Testis (tissue), 3 donors: Measurements from ENCODE around the gene AZU1. TPM values are rescaled to one million over a fixed set of nuclear protein-coding genes. Genes with fewer than 3 reads are reported as not detected.

Experiments used
- DNase-seq: peaks from one replicate; pipeline ENCODE4 v3.0.0-alpha.2; 2019
- H3K27ac ChIP-seq, 2 donors: fragments of 200-600 bp; sonication (generic); one replicate each; pipeline ENCODE4 v1.5.1; 2019
- H3K27me3 ChIP-seq: fragments of 200-600 bp; sonication (generic); one replicate; pipeline ENCODE4 v1.5.1; 2019
- H3K36me3 ChIP-seq: fragments of 200-600 bp; sonication (generic); one replicate; pipeline ENCODE4 v1.5.1; 2017; ENCODE audit warnings: low read depth; ENCODE audit errors: missing control alignments
- H3K4me1 ChIP-seq: fragments of 200-600 bp; sonication (generic); one replicate; pipeline ENCODE4 v1.5.1; 2019
- H3K4me3 ChIP-seq, 2 donors: fragments of 200-600 bp; sonication (generic); one replicate each; pipeline ENCODE4 v1.5.1; 2017 to 2019
- H3K9me3 ChIP-seq: fragments of 200-600 bp; sonication (generic); one replicate; pipeline ENCODE4 v1.5.1; 2017
- POLR2A ChIP-seq: fragments of 450-650 bp; IDR thresholded peaks from one replicate; pipeline ENCODE4 v1.6.1; 2017; ENCODE audit warnings: antibody characterized with exemption, mild to moderate bottlenecking, moderate library complexity
- WGBS, 2 donors: methylation state at CpG; one replicate each; pipeline ENCODE4 v1.1.5; 2018; 5-methylcytosine and 5-hydroxymethylcytosine counted together
- intact Hi-C: fragments of 100-400 bp; cut with DNase I; formaldehyde crosslinking; loops from one replicate; pipeline ENCODE4 v1.15.1; 2023; ENCODE audit warnings: low total_unique reads
- polyA plus RNA-seq: library from polyadenylated mRNA; stranded (reverse); fragments of 350-450 nt; fragmentation: Illumina TruSeq; extraction: RNeasy Lipid Tissue Mini Kit (QIAGEN cat#74804); gene quantifications from one replicate; pipeline ENCODE4 v1.2.3, GENCODE V29; 2014; ENCODE audit warnings: low read depth, low replicate concordance; ENCODE audit not compliant: insufficient read depth
- total RNA-seq, 2 donors: library from RNA; depleted of rRNA; stranded (reverse); fragments of >200 nt; gene quantifications; one replicate each; pipeline ENCODE4 v1.2.3, GENCODE V29; 2016
- TF ChIP-seq, protein P1 (sequence below), 3 experiments: fragments of 450-650 bp in 2 of 3; fragments of 200-600 bp in 1 of 3; sonication (generic) in 1 of 3; IDR thresholded peaks; one replicate each; pipeline ENCODE4 v1.5.1; 2016 to 2019; ENCODE audit warnings: antibody characterized with exemption in 3 of 3, mild to moderate bottlenecking in 2 of 3, moderate library complexity in 1 of 3

The AZU1 gene
- total and polyA plus RNA-seq, 3 donors from 2014 or later, result 1.4 to 5.8 (median 5.4) TPM

- H3K4me3 ChIP-seq, result no peak overlapping the region
- intact Hi-C loops, result no loop called here
- H3K4me1 ChIP-seq, result peaks cover 17% of the 10 kb centered on the region
- peak overlapping the region; percentile 68 to 86 for H3K27ac ChIP-seq
- H3K27me3 ChIP-seq, result no peaks in the 10 kb centered on the region
- TF ChIP-seq POLR2A, result no peak
- TF ChIP-seq, protein P1, sequence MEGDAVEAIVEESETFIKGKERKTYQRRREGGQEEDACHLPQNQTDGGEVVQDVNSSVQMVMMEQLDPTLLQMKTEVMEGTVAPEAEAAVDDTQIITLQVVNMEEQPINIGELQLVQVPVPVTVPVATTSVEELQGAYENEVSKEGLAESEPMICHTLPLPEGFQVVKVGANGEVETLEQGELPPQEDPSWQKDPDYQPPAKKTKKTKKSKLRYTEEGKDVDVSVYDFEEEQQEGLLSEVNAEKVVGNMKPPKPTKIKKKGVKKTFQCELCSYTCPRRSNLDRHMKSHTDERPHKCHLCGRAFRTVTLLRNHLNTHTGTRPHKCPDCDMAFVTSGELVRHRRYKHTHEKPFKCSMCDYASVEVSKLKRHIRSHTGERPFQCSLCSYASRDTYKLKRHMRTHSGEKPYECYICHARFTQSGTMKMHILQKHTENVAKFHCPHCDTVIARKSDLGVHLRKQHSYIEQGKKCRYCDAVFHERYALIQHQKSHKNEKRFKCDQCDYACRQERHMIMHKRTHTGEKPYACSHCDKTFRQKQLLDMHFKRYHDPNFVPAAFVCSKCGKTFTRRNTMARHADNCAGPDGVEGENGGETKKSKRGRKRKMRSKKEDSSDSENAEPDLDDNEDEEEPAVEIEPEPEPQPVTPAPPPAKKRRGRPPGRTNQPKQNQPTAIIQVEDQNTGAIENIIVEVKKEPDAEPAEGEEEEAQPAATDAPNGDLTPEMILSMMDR (IDR thresholded peaks at IDR 0.05), result no peak
- no peak for DNase-seq
- 89 to 95% methylated on average over 30 to 34 of the region's 34 CpGs for WGBS, 2 donors
- H3K9me3 ChIP-seq, result no peaks in the 10 kb centered on the region
- no peaks in the 10 kb centered on the region for H3K36me3 ChIP-seq
Measured at GRCh38 chr19:868458-869244, 41.0 kb downstream of the AZU1 start.

GRCh38 chr19:869245-870177 lies 41.9 kb downstream of the AZU1 start:
- no peaks in the 10 kb centered on the region for H3K27me3 ChIP-seq
- H3K4me3 ChIP-seq, result no peak overlapping the region
- intact Hi-C loops, result no loop called here
- H3K9me3 ChIP-seq, result no peaks in the 10 kb centered on the region
- WGBS, 2 donors, result 52 to 59% methylated on average over 18 to 29 of the region's 29 CpGs
- H3K27ac ChIP-seq, result peak overlapping the region; percentile 68 to 86
- peak; percentile 82 for DNase-seq
- TF ChIP-seq, protein P1 (IDR thresholded peaks at IDR 0.05), result no peak
- TF ChIP-seq POLR2A, result no peak
- no peaks in the 10 kb centered on the region for H3K36me3 ChIP-seq
- peaks cover 17% of the 10 kb centered on the region for H3K4me1 ChIP-seq

- H3K27ac ChIP-seq, result peak overlapping the region; percentile 68 to 86
- whole genome bisulfite sequencing, 2 donors, result 83 to 89% methylated on average over 7 to 8 of the region's 8 CpGs
- DNase-seq, result no peak
- H3K4me1 ChIP-seq, result peaks cover 17% of the 10 kb centered on the region
- H3K4me3 ChIP-seq, result no peak overlapping the region
- intact Hi-C loops, result no loop called here
- no peak for TF ChIP-seq POLR2A
- TF ChIP-seq, protein P1 (IDR thresholded peaks at IDR 0.05), result no peak
- no peaks in the 10 kb centered on the region for H3K9me3 ChIP-seq
- H3K36me3 ChIP-seq, result no peaks in the 10 kb centered on the region
- H3K27me3 ChIP-seq, result no peaks in the 10 kb centered on the region
Measured at GRCh38 chr19:870314-870713, 42.7 kb downstream of the AZU1 start.

DNA sequence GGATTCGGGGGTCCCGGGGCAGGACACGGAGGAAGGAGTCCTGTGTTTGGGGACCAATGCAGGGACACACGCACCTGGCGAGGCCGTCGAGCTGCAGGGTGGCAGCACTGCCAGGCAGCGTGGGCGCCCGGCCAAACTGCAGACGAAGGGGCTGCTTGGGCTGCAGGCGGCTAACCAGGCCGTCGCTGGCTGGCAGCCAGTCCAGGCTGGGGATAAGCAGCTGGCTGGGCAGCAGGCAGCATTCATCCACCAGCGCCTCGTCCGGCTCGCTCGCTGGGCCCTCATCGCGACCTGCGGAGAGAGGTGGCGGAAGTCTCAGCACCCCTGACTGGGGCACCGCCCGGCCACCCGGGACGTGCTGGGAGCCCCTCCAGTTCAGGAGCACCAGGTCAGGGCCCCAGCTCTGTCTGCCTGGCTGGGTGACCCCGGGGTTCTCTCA lies 43.3 kb downstream of the AZU1 start:
- H3K4me1 ChIP-seq, result peaks cover 17% of the 10 kb centered on the region
- no peaks in the 10 kb centered on the region for H3K36me3 ChIP-seq
- no peaks in the 10 kb centered on the region for H3K27me3 ChIP-seq
- intact Hi-C loops, result no loop called here
- no peaks in the 10 kb centered on the region for H3K9me3 ChIP-seq
- no peak overlapping the region for H3K4me3 ChIP-seq
- DNase-seq, result no peak
- H3K27ac ChIP-seq, result peak overlapping the region in 1 of 2 donors; percentile 14
- TF ChIP-seq POLR2A, result no peak
- TF ChIP-seq, protein P1 (IDR thresholded peaks at IDR 0.05), result no peak
- 67 to 72% methylated on average over 14 to 28 of the region's 28 CpGs for WGBS, 2 donors
